Activated T-cell treated with anti-CD3 and anti-CD28 coated beads for 24 hours (primary cell): ENCODE results near the gene BTG2.

Experiments used
- DNase-seq: peaks from one replicate; pipeline ENCODE4 v3.0.0-alpha.2; 2020; ENCODE audit warnings: low read depth

BTG2 gene

DNA sequence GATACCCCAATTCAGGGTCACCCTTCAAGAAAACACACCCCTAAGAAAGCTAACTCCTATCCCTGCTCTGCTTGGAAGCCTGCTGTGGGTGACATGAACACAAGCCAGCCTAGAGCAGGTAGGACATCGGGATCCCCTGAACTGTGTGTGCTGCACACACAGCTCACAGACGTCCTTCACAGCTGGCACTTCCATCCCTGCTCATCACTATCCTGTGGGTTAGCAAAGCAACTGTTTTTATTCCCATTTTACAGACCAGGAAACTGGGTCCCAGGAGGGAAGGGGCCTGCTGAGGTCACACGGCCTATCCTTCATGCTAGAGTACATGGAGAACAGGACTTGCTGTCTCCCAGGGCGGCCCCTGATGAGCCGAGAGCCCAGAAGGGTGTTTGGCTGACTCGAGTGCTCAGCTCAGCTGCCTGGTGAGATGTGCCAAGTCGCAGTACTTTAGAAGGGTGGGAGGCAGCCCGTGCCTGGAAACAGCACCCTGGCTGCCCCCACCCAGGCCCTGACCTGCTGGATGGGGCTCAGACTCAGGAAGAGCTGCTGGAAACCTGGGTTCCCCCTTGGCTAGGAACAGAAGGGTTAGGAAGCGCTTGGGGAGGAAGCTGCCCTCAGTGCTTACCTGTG is 28.3 kb upstream of the BTG2 start:
- no peak for DNase-seq

DNA sequence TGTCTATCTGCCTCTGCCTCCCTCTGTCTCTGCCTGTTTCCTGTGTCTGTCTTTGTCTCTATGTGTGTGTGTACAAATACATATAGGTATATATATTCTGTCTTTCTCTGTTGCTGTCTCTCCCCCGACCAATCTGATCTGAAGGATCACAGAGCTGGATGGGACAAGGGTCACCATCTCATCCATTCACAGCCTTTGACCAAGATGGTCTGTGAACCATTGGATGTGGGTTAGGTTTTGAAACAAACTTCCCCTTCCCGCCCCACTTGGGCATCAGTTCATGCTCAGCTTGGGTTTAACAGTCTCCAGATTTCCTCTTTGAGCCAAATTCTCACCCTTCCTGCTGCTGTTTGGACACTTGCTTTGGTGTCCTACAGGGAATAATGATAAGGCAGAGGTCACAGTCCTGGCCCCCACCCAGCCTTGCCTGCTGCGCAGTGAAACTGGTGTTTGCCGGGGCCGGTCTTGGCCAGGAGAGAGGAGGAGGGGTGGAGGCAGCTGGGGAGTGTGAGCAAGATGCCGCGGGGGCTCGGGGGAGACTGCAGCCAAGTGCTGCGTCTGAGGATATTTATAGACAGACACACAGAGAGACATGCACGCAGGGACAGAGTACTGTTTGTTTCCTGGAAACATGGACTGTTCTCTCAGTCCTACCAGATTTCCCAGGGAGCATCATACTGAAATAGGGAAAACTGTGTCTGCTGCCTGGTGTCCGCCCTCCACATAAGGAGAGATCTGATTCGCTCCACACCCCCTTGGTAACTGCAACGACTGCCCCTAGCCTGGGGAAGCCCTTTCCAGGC is 27.0 kb upstream of the BTG2 start:
- DNase-seq: no peak

DNA sequence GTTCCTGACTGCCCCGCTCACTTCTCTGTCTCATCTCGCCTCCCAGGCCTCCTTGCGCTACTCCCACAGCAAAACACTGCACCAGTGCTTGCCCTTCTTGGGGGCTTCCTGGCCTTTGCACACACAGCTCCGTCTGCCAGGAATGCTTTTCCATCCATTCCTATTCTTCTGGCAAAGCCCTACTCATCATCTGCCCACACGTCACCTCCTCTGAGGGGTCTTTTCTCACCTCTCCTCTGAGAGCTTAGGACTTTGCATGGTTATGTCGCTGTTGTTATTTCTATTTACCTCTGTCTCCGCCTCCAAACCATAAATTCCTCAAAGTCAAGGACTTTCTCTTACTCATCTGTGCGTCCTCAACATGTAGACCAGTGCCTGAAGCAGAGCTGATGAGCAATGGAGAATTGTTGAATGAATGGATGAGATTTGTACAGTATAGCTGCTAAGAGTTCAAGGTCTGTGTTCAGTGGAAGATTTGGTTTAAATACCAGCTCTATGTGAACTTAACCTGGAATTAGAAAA is 26.4 kb upstream of the BTG2 start:
- DNase-seq: no peak

DNA sequence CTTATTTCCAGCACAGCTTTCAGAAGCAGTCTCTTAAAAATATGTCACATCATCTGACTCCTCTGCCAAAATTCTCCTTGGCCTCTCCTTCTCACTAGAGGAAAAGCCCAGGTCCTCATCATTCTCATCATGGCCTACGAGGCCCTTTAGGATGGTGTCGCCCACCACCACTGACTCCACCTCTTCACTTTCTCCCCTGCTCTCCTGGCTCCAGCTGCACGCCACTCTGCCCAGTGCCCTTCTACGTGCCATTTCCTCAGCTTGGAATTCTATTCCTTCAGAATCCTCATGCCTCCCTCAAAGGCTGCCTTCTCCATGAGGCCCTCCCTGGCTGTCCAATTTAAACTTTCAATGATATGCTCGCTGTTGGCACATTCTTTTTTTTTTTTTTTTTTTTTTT is 25.3 kb upstream of the BTG2 start:
- DNase-seq: no peak

DNA sequence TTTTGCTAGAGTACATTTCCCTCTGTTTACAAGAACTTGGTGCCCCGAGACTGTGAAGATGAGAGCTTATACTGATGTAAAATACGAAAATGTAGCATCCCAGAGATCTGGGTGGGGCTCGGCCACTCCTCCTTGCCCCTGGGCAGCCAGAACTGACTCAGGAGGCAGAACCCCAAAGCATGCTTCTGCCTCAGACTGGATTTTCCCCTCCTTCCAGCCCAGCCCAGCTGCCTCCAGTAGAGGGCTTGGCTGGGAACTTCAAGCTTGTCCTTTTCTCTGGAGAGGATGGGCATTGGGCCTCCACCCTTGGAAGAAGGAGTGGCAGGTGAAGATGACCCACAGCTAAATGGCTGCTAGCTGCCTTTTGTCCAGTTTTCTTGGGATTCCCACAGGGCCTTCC is 24.3 kb upstream of the BTG2 start:
- DNase-seq: no peak

DNA sequence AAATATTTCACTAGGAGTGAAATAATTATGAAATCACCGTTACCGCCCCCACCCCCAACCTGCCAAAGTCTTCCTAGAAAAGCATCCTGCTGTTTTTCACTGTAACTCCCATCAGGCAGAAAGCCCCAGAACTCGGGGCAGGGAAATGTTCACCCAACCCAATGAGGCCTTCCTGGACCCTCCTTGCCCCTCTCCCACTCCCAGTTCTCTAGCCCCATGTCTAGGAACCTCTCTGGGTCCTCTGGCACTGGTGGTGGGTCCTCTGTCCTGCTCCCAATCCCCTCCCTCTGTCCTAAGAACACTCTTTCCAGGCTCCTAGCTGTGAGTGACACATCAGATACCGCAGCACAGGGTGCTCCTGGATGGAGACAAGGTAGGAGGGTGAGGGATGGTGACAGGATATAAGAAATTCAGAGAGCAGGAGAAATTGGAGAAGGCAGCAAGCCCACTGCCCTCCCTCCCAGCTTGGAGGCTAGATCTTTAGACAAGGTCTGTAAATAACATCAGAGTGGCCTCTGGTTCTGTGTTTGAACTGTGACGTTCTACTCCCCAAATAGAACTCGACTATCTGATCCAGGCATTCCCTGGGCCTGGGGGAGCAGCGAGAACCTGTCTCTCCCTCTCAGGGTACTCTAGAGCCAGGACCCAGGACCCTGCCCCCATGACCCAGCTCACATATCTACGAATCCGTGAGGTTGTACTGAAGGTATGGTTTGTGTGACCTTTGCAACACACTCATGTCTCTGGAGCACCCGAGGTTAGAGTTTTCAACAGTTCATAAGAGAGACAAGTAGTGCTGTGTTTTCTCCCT is 23.3 kb upstream of the BTG2 start:
- no peak for DNase-seq

DNA sequence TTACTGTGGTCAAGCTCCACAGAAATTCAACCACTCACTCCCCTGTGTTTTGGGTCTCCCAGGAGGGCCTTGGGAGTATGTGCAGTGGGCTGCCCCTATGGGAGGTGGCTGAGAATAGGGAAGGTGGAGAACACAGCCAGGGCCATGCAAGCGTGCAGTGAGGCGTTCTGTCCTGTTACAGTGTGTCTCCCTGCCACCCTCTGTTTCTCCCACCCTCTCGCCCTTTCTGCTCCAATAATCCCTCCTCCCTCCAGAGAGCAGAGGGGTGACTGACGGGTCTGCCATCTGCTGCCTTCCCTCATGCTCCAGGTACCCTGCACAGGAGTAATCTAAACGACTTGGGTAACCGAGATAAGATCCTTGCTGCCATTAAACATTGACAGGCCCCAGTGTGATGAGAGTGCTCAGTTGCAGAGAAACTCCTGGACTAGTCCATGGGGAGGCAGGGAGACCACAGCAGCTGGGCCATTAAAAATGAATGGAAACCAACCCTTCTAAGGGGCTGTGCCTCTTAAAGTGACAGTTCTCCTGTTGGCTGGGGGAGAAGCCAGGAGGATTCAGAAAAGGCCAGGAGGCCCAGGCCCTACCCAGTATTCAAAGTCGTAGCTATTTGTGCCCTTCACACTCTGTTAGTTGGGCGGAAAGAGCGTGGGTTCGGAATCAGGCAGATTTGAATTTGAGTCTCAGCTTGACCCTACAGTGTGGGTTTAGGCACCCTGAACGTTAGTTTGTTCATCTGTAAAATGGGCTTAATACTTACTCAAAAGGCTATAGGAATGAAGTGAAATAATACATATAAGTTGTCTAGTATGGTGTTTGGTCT is 22.4 kb upstream of the BTG2 start:
- DNase-seq: no peak

DNA sequence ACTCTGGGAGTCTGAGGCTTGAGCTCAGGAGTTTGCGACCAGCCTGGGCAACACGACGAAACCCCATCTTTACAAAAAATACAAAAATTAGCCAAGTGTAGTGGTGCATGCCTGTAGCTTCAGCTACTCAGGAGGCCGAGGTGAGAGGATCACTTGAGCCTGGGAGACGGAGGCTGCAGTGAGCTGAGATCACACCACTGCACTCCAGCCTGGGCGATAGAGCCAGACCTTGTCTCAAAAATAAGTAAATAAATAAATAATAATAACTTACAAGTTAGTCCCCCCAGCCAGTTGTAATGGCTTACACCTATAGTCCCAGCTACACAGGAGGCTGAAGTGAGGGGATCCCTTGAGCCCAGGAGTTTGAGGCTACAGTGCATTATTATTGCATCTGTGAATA is 21.7 kb upstream of the BTG2 start:
- no peak for DNase-seq

DNA sequence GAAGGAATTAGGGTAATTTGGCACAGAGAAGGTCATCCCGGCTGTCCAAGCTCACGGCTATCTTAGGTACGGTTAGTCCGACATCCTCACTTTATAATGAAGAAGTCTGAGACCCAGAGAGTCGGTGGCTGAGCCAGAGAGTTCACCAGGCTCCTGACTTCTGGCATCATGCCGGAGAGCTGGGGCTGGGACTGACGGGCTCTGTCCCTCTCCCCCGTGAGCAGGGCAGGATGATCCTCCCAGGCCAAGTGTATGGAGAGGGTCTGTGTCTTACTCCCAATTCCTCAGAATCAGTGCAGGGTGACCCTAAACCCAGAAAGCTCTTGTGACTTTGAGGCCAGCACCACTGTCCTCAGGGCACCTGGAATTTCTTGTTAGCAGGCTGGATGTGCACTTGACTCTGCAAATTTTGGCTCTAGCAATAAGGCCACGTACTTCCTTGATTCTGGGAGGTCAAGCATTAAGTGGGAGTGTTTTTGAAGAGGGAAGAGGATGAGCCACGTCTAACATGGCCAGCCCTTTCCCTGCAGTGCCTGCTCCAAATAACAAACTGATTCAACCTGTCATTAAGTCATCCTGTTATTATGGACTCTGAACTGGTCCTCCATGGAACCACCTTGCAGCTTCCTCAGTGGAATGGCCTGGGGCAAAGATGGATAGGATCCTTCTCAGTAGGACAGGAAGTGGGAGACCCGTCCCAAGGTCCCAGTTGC is 20.8 kb upstream of the BTG2 start:
- DNase-seq: no peak

DNA sequence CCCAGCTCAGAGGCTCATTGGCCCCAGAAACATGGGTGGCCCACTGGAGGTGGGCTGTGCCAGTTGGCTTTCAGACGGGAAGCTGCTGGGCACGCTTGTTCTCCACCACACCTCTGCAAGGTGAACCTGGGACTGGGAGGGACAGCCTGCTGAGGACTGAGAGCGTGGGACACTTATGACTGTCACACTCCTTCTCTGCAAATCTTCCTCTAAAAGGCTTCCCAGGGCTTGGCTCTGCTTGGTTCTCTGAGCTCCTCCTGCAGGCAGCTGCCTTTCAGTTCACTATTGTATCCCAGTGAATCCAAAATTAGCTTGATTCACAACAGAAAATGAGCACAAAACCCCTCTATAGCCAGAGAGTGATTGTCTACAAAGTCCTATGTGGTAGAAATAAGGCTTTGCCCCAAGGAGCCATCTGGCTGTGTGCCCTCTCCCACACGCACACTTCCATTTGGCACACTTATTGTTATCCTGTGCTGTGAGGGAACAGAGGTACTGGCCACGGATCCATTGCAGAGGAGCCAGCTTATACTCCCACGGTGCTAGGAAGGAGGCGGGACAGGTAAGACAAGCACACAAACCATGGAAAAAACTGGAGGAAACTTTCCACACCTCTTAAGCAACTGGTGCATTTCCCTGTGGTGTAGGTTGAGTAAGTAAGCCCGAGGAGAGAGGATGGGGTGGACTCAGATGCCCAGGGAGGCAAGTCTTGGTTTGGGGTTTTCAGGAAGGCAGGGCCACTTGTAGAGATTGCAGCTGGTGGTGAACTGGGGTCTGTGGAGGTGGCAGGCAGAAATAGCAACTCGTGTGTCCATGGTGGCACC is 18.9 kb upstream of the BTG2 start:
- no peak for DNase-seq

DNA sequence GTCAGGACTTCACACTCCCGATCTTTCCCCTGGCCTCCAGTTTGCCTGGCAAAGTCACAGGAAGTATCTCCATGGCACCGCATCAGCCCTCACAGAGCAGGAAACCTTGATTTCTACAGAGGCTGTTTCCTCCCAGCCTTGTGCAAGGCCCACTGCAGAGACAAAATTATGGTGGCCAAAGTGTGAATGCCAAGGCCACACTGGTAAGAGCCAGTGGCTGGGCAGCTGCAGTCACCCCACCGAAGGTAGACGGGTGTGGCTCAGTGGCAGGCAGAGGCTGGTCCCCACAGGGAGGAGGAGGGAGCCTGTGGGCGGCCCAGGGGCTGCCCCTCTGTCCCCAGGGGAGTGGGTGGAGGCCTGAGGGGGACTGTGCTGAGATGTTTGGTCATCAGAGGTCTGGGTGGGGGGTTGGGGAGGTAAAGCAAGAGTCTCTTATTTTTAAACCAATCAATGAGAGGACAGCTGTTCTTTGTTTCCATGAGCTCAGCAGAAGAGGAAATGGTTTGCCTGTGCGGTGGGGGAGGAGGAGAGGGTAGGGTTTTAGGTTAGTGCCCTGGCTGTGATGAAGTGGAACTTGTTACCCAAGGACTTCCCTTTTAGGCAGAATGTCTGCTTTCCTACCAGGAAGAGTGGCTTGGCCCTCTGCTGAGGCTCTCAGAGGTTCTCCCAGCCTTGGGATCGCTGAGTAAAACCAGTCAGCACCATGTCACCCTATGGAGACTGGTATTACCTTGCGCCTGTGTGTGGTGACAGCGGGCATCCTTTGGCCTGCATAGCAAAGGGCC is 18.0 kb upstream of the BTG2 start:
- peak; percentile 65 for DNase-seq

DNA sequence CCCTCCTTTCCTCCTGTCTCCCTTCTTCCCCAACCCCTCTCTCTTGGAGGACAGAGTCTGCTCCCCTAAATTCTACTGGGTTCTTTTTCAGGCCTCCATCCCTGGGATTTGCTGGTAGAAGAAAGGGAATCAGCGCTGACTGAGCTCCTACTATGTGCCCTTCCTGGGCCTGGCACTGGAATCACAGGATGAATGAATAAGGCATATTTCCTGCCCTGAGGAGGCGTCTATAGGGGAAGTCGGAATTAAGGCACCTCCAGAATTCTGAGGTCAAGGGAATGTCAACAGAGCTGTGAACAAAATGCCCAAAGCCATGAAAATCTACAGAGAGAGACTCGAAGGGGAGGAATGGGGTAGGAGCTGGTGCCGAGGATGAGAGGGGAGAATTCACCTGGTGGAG is 17.4 kb upstream of the BTG2 start:
- DNase-seq: no peak

DNA sequence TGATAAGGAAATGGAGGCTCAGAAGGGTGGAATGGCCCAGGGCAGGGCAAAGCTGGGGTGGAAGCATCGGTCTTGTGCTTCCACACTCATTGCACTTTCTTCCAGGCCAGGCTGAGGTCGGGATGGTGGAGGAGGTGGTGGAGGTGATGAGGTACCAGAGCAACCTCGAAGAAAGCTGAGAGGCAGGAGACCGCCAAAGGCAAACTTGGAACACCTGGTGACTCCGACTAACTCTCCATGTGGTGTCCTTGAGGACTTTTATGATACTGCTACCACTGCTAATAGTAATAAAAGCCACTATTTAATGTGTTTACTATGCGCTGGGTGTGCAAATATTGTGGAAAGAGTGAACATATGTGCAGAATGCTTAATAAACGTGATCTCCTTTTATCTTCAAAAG is 16.9 kb upstream of the BTG2 start:
- no peak for DNase-seq

DNA sequence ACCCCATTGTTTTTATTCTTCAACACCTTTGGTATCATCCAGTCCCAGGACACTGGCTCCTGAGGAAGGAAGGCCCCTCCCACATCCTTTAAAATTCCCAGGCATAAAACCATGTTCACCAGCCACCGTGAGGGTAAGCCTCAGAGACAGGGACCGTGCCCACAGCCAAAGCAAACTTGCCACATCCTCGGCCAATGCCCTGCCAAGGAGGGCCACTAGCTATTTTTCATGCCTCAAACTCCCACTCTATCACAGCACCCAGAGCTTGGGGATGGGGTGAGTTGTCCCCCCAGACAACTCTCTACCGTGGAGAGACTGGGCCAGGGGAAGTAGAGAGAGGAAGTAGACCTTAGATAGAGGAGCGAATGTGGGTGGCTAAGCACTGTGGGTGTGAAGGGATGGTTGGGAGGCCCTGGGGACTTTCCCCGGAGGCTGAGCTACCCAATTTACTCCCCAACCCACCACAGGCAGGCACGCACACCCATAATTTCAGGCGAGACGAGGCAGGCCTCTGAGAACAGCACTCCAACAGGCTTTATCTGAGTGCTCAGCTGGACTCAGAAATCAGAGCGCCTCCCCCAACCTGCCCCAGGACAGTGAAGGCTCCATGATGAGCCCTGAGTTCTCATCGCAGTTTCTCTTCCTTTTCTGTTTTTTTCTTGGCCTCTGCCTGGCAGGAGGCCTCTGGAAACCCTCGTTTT is 15.9 kb upstream of the BTG2 start:
- peak; percentile 86 for DNase-seq

DNA sequence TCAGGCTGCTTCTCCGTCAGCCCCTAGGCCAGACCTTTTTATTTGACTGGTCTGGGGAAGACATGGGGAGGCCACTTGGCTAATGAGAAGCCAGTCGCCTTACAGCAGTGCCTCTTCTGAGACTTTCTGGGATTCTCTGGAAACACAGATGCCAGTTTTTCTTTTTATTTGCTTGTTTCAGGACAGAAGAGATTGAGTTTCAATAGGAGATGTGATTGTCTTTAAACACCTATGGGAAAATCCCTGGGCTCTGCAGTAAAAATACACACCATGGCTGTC is 15.4 kb upstream of the BTG2 start:
- DNase-seq: no peak

DNA sequence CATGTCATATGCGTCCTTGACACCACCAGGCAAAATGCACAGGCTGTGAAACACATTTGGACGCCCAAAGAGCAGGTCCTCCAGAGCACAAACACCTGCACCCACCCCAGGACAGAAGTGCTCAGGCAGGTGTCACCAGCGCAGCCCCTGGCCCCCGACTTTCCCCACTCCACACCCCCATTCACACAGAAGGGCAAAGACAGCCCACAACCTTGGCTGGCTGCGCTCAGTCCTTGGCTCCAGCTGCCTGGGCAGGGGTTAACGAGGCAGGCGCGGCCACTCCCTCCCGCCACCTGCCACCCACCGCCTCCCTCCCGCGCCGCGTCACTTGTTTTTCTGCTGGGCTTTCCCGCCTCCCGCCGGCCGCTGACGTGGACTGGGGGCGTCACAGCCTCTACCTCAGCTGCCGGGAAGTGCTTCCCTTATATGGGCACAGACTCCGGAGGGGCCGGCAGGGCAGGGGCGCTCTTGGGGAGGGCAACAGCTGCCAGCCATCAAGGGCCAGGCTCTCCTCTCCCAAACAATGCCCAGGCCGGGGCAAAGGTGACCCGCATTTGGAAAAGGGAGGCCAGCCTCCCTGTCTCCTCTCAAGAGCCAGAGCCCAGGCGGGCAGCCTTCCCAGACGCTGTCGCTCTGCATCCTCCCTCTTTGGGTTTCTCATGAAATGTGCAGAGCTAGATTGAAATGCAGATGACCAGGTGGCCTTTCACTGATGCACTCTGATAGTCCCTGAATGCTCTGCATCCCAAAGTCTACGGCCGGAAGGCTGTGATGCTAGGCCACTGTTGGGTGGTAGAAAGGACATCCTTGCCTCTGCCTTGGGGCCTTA is 14.8 kb upstream of the BTG2 start:
- DNase-seq: peak; percentile 95

DNA sequence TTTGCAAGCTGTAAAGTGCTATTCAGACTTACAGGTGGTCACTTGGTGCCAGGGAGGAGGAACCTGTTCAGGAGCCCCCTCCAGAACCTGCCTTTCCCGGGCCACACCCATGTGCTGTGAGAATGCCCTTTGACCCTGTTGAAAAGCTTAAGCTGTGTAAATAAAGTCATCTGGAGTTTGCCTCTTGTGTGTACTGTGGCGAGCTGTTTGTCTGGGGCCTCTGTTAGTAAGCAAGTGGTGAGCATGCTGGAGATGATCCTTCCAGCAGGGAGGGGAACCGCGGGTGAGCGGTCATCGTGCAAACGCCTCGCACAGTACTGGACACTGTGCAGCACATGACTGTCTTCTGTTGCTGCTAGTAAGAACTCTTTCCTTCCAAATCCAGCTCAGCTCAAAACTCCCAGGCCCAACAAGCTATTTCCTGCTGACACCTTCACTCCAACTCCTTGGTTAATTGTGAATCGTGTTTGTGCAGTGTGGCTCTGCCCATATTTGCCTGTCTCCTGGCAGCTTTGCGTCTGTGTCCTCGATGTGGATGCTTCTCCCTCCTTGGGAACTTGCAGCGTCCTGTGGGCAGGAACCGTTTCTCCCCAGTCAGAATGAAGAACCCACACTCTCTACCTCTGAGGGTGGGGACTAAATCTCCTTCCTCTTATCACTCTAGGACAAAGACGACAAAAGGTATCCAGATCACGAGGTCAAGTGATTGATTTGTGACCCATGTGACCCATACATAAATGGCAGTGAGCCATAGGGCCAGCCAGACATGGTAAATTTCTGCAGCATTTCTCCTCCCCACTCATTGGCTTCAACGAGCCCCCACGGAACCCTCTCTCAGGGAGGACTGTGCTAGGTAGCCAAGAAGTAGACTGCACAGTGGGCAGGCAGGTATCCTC is 13.9 kb upstream of the BTG2 start:
- no peak for DNase-seq
